ENCODE results near the gene COL5A1.

Gene COL5A1

DNA sequence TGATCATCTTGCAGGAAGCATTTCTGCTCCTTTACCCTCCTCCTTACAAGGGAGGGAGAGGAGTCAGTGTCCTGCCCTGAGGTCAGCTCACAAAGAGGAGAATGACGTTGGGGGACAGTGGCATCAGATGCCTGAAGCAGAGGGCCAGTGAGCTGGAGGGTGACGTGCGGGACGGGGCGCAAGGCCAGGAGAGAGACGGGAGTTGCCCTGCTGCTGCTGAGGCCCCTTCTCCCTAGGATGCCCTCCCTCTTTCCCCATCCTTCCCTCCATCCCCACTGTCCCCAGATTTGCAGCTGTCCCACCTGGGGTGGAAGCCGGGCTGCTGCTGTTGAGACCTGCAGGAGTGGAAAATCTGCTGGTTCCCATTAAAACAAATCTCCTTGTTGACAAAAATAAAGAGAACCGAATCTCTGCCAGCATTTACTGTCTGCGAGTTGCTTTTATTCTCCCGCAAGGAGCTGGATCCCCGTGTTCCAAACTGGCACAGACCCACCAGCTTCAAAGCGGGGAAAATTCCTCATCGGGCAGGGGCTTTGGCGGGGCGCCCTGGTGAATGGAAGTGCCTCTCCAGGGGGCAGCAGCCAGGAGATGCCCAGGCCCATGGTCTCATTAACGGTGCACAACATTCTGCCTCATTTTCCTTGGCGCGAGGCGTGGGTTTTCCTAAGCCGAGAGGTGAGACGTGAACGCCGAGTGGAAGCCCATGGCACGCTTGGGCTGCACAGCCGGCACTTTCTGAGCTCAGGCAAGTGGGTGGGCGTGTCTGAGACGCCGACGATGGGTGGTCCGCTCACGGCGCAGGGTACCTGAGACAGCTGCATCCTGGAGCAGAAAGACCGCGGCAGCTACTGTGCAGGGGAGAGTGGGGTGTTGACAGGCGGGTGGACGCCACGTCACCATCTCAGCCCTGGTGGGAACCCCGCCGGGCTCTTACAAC, 13.9 kb upstream of the COL5A1 start:
- no peak overlapping the region for H3K4me3 Mint-ChIP-seq
- no peaks in the 10 kb centered on the region for H3K9me3 Mint-ChIP-seq (ENCODE audit: low read depth)
- H3K27me3 Mint-ChIP-seq, result no peaks in the 10 kb centered on the region
- H3K4me1 Mint-ChIP-seq (ENCODE audit: low read depth), result no peaks in the 10 kb centered on the region
- no peak overlapping the region for H3K27ac Mint-ChIP-seq
- no peaks in the 10 kb centered on the region for H3K36me3 Mint-ChIP-seq

DNA sequence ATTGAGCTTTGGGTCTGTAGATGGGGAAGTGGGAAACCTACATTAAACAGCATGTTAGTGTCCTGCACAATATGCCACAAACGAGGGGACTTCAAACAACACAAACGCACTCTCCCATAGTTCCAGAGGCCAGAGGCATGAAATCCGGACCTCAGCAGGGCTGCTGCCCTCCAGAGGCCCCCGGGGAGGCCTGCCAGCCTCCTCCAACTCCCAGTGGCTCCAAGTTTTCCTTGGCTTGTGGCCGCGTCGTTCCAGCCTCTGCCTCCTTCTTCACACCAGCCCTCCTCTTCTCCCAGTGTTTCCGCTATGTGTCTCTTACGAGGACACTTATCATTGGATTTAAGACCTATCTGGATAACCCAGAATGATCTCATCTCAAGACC, 13.3 kb upstream of the COL5A1 start:
- H3K36me3 Mint-ChIP-seq, result no peaks in the 10 kb centered on the region
- no peak overlapping the region for H3K27ac Mint-ChIP-seq
- no peak overlapping the region for H3K4me3 Mint-ChIP-seq
- no peaks in the 10 kb centered on the region for H3K27me3 Mint-ChIP-seq
- no peaks in the 10 kb centered on the region for H3K9me3 Mint-ChIP-seq (ENCODE audit: low read depth)
- no peaks in the 10 kb centered on the region for H3K4me1 Mint-ChIP-seq (ENCODE audit: low read depth)

DNA sequence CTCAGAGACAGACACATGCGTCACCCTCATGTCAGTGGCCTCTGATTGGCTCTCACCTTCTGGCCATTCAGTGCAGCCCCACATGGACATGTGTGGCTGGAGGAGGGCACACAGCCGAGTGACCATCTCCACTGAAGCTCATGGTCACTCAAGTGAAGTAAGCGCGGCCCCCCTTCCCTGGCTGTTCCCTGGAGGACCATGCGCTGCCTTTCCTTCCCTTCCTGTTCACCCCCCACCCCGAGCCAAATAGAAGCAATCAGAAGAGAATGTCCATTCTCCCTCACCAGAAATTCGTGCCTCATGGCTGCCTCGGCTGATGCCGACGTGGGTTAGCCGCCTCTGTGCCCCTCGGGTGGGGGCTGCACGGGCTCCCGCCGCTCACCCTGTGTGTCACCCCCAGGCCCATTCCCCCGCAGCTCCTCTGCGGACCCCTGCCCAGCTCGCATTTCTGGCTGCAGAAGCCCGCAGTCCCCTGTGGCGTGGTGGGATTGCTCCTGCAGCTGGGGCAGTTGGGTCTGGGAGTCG, 12.5 kb upstream of the COL5A1 start:
- no peaks in the 10 kb centered on the region for H3K9me3 Mint-ChIP-seq (ENCODE audit: low read depth)
- no peak overlapping the region for H3K27ac Mint-ChIP-seq
- H3K4me1 Mint-ChIP-seq (ENCODE audit: low read depth), result no peaks in the 10 kb centered on the region

DNA sequence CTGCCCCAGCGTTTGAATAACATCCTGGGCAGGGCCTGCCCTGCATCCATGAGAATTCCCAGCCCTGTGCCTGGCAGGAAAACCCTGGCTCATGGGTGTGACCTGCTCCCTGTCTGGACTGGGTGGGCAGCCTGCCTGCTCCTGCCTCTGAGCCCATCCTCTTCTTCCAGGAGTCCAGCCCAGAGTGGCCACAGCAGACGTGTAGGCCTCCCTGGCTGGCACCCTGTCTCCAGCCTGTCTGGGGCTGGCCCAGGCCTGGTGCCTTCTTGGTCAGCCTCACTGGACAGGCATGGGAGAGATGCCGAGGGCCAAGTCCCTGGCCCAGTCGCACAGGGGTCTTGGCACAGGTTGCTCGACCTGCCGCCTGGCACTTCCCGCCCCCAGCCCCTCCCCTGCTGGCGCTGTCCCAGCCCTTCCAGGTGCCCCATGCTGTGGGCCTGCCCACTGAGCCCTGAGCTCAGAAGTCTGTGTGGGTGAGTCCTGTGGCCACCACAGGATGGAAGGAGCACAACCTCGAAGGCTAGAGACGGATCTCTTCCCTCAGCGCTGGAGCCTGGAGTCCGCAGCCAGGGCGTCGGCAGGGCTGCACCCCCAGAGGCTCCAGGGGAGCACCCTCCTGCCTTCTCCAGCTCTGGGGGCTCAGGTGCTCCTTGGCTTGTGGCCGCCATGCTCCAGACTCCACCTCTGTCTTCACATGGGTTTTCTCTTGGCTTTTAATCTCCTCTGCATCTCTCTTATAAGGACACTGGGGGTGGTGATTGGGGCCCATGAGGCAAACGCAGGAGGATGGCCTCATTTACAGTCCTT, 11.8 kb upstream of the COL5A1 start:
- H3K9me3 Mint-ChIP-seq (ENCODE audit: low read depth), result no peaks in the 10 kb centered on the region
- no peak overlapping the region for H3K27ac Mint-ChIP-seq
- no peaks in the 10 kb centered on the region for H3K36me3 Mint-ChIP-seq
- no peaks in the 10 kb centered on the region for H3K4me1 Mint-ChIP-seq (ENCODE audit: low read depth)
- no peaks in the 10 kb centered on the region for H3K27me3 Mint-ChIP-seq
- no peak overlapping the region for H3K4me3 Mint-ChIP-seq

More for the DNA sequence above, 12.5 kb upstream of the COL5A1 start:
- Mint-ChIP-seq H3K4me3 (no peak overlapping the region), H3K36me3 (no peaks in the 10 kb centered on the region), H3K27me3 (no peaks in the 10 kb centered on the region)

DNA sequence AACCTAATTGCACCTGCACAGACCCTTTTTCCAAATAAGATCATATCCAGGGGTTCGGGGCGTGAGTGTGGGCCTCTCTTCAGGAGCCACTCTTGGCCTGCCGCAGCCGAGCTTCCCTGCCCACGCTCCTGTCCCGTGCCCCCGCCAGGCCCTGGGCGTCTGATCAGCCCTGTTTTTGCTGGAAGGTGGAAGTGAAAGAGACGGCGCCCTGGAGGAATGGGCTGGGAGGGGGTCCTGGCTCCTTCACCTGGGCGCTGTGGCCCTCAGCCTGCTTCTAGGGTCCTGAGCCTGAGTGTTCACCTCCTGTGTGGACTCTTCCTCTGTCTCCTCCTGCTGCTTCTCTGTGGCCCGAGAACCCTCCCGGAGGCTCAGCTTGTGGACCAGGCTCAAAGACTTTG, 11.2 kb upstream of the COL5A1 start:
- H3K27me3 Mint-ChIP-seq, result no peaks in the 10 kb centered on the region
- H3K27ac Mint-ChIP-seq, result no peak overlapping the region
- H3K36me3 Mint-ChIP-seq, result no peaks in the 10 kb centered on the region
- H3K4me3 Mint-ChIP-seq, result no peak overlapping the region
- no peaks in the 10 kb centered on the region for H3K4me1 Mint-ChIP-seq (ENCODE audit: low read depth)
- no peaks in the 10 kb centered on the region for H3K9me3 Mint-ChIP-seq (ENCODE audit: low read depth)

DNA sequence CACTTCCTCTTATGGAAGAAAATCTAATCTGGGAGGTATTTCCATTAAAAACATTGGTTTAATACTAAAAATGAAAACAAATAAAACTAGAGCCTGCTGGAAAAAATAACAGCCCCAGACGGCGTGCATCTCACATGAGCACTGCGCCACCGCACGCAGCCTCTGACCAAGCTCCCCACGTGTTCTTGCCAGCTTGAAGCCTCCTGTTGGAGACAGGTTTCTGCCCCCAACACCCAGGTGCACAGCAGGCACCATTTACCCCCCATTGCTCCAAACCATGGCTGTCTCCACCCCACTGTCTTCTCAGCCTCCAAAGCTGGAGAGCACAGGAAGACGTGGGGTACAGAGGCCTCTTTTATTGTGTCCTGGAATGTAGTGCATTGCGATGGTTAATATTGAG, 10.7 kb upstream of the COL5A1 start:
- H3K4me1 Mint-ChIP-seq (ENCODE audit: low read depth), result no peaks in the 10 kb centered on the region
- no peak overlapping the region for H3K27ac Mint-ChIP-seq
- no peaks in the 10 kb centered on the region for H3K27me3 Mint-ChIP-seq

DNA sequence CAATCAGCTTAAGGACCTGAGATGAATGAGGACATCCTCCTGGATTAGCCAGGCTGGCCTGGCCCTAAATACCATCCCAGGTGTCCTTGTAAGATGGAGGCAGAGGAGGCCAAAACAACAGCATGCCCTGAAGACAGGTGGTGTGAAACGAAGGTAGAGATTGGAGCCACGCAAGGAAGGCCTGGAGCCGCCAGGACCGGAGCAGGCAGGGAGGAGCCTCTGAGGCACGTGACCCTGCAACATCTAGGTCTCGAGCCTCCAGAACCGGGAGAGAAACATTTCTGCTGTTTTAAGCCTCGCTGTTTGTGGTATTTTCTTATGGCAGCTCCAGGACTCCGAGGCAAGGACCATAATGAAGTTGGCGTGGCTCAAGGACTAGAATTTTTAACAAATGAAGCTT, 9.7 kb upstream of the COL5A1 start:
- Mint-ChIP-seq H3K4me3 (no peak overlapping the region), H3K27ac (no peak overlapping the region), H3K27me3 (no peaks in the 10 kb centered on the region), H3K36me3 (no peaks in the 10 kb centered on the region), H3K9me3 (ENCODE audit: low read depth) (no peaks in the 10 kb centered on the region), H3K4me1 (ENCODE audit: low read depth) (no peaks in the 10 kb centered on the region)

More for the DNA sequence above, 10.7 kb upstream of the COL5A1 start:
- H3K9me3 Mint-ChIP-seq (ENCODE audit: low read depth), result no peaks in the 10 kb centered on the region
- H3K36me3 Mint-ChIP-seq, result no peaks in the 10 kb centered on the region
- no peak overlapping the region for H3K4me3 Mint-ChIP-seq

DNA sequence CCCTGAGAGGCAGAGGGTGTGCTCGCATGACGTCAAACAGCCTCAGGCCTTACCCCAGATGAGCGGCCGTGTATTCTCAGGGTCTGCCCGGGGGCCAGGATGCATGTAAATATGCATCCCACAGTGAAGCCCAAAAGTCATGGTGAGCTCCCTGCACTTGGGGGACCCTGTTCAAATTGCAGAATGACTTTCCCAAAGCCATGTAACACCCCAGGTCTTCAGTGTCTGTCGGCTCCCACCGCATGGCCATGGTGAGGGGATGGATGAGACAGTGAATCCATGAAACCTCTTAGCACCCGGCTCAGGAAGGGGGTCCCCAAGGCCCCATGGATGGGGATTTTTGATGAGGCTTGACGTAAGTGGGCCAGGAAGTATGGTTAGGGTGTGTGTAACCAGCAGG, 9.3 kb upstream of the COL5A1 start:
- H3K27me3 Mint-ChIP-seq, result no peaks in the 10 kb centered on the region
- H3K9me3 Mint-ChIP-seq (ENCODE audit: low read depth), result no peaks in the 10 kb centered on the region
- no peaks in the 10 kb centered on the region for H3K36me3 Mint-ChIP-seq
- H3K4me1 Mint-ChIP-seq (ENCODE audit: low read depth), result no peaks in the 10 kb centered on the region
- H3K27ac Mint-ChIP-seq, result no peak overlapping the region
- no peak overlapping the region for H3K4me3 Mint-ChIP-seq

DNA sequence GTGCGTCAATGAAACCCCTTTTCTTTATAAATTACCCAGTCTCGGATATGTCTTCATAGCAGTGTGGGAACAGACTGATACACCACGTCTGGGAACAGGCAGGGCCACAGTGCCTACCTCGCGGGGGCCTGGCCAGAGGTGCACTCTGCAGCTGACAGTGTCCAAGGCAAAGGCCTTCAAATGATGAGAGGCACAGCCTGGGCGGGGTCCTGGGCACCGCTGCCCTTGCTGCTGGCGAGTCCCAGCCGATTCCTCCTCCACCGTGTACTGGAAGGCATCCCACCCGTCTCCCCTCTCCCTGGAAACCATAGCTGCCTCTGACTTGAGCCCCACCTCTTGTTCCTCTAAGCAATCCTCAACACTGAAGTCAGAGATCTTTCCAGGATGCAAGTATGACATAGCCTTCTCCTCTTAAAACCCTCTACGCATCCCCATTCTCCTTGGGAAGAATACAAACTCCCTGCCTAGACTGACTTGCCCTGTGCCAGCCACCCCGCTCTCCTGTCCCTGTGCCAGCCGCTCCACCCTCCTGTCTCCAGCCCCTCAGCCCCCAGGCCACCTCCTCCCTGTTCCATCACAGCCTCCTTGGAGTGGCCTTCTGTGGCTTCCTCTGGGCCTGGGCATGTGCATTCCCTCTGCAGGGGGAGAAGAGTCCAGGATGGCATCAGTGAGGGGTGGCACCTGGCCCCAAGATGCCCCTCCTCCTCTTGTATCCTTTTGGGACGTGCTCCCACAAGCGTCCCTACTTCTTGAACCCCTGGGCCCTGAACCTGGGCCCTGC, 8.1 kb upstream of the COL5A1 start:
- H3K9me3 Mint-ChIP-seq (ENCODE audit: low read depth), result no peaks in the 10 kb centered on the region
- no peak overlapping the region for H3K4me3 Mint-ChIP-seq
- H3K36me3 Mint-ChIP-seq, result no peaks in the 10 kb centered on the region
- H3K27ac Mint-ChIP-seq, result no peak overlapping the region
- H3K27me3 Mint-ChIP-seq, result no peaks in the 10 kb centered on the region
- H3K4me1 Mint-ChIP-seq (ENCODE audit: low read depth), result no peaks in the 10 kb centered on the region

DNA sequence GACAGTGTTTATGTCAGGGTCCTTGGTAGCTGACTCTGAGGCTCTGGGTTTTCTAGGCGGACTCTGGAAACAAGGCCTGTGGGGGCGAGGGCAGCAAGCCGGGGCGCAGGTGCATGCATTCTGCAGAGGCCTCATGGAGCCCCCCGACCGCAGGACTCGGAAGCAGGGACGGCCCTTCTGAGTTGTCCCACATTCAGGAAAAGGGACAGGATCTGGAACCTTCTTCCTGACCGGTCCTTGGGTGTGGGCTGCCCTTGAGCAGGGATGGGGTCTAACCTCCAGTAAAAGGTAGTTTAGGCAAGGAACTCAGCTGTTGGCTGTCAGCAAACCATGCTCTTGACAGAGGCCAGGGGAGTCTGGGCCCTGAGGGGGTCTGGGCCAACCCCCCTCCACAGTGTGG, 7.4 kb upstream of the COL5A1 start:
- no peak overlapping the region for H3K4me3 Mint-ChIP-seq
- no peaks in the 10 kb centered on the region for H3K27me3 Mint-ChIP-seq
- no peaks in the 10 kb centered on the region for H3K4me1 Mint-ChIP-seq (ENCODE audit: low read depth)
- H3K36me3 Mint-ChIP-seq, result no peaks in the 10 kb centered on the region
- no peak overlapping the region for H3K27ac Mint-ChIP-seq
- H3K9me3 Mint-ChIP-seq (ENCODE audit: low read depth), result no peaks in the 10 kb centered on the region

DNA sequence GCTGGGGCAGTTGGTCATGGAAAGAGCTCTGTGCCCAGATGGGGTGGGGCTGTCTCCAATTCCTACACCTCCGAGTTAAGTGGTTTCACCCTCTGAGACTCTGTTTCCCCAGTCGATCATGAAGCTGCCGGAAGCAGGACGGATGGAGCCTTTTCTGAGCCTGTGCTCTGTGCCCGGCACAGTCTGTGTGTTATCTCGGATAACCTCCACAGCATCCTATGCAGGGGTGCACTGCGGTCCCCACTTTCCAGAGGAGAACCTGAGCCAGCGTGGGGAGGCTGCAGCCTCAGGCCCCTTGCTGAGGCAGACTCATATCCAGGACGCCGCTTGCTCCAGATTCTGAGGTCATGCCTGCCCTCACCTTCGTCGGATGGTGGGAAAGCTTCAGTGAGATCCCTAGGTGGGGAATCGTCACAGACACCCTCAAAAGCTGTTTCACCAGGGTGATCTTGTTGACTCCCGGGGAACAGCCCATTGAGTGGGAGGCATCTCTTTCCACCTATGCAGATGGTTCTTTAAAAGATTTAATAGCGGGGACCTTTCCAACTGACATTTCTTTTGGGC, 6.9 kb upstream of the COL5A1 start:
- Mint-ChIP-seq H3K4me1 (ENCODE audit: low read depth) (no peaks in the 10 kb centered on the region), H3K36me3 (no peaks in the 10 kb centered on the region), H3K27me3 (no peaks in the 10 kb centered on the region), H3K4me3 (no peak overlapping the region), H3K27ac (no peak overlapping the region), H3K9me3 (ENCODE audit: low read depth) (no peaks in the 10 kb centered on the region)

DNA sequence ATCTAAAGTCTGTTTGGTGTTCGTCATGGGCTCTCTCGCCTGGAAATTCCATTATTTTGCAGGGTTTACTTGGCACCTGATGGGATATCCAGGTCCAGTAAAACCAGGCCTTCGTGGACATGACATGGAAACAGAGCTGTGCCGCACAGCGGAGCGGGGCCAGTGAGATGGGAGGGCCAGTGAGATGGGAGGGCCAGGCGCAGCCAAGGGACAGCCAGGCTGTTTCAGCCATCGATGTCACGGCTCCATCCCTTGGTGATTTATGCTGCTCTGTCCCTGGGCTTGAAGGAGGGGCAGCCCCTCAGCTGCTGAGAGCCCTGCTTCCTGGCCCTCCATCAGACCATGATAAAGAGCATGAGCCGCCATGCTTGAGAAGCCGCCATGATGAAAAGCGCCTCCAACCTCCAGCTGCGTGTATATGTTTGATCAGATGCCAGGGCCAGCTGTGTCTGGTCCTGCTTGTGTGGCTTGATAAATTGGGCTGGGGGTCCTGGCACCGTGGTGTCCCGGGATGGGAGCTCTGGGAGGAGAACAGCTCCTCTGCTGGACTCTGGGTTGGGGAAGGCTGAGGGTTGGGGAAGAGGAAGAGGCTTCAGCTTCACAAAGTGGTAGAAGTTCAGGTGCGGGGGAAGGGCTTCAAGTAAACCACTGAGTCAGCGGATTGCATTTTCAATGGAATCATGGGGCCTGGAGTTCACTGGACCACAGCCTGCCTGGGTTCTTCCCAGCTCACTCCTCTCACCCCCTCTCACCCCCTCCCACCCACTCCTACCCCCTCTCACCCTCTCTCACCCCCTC, 6.1 kb upstream of the COL5A1 start:
- Mint-ChIP-seq H3K36me3 (no peaks in the 10 kb centered on the region), H3K27ac (no peak overlapping the region), H3K4me3 (no peak overlapping the region), H3K4me1 (ENCODE audit: low read depth) (peaks cover 2% of the 10 kb centered on the region), H3K27me3 (peaks cover 6% of the 10 kb centered on the region), H3K9me3 (ENCODE audit: low read depth) (no peaks in the 10 kb centered on the region)

DNA sequence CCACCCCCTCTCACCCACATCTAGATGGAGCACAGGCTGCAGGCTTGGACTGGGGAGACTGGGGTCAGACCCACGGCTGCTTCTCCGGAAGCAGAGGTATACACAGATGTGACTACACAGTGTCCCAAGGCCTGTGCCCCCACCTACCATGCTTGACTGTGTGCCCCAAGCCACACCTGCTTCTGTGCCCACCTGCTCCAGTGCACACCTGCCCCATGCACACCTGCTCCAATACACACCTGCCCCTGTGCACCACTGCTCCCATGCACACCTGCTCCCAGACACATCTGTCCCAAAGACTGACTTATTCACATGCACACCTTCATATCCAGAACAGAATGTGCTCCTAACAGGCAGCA, 5.5 kb upstream of the COL5A1 start:
- no peaks in the 10 kb centered on the region for H3K36me3 Mint-ChIP-seq
- peaks cover 6% of the 10 kb centered on the region for H3K27me3 Mint-ChIP-seq
- peaks cover 3% of the 10 kb centered on the region for H3K4me1 Mint-ChIP-seq (ENCODE audit: low read depth)
- no peaks in the 10 kb centered on the region for H3K9me3 Mint-ChIP-seq (ENCODE audit: low read depth)
- H3K4me3 Mint-ChIP-seq, result no peak overlapping the region
- no peak overlapping the region for H3K27ac Mint-ChIP-seq

DNA sequence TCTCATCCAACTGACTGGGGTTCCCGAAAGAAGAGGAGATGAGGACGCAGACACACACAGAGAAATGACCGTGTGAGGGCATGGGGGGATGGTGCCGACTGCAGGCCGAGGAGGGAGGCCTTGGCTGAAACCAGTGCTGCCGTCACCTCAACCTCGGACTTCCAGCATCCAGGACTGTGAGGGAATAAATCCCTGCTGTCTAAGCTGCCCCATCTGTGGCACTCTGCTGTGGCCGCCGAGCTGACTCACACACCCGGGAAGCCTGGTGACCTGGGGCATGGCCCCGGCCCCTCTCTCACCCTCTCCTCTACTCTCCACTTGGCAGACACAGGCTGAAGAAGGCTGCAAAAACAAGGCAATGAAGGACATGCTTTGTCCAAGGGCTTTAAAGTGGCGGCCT, 4.4 kb upstream of the COL5A1 start:
- Mint-ChIP-seq H3K36me3 (no peaks in the 10 kb centered on the region), H3K9me3 (ENCODE audit: low read depth) (no peaks in the 10 kb centered on the region), H3K27me3 (peaks cover 6% of the 10 kb centered on the region)

More for the DNA sequence above, 4.4 kb upstream of the COL5A1 start:
- no peak overlapping the region for H3K4me3 Mint-ChIP-seq
- peaks cover 4% of the 10 kb centered on the region for H3K4me1 Mint-ChIP-seq (ENCODE audit: low read depth)
- no peak overlapping the region for H3K27ac Mint-ChIP-seq

Measured in activated naive CD8-positive, alpha-beta T cell (primary cell).